K562 (cell line): ENCODE results near the gene FUBP3. TPM values are rescaled to one million over a fixed set of nuclear protein-coding genes. Genes with fewer than 3 reads are reported as not detected.

Experiments
- ATAC-seq: fragments of 200-7000 bp; cut with Tn5 transposase; 3 replicates; pipeline ENCODE4 v1.9.1; 2020; ENCODE audit warnings: moderate library complexity
- BruUV-seq: library from RNA; stranded (reverse); fragments of 400-500 nt; replicated peaks from 2 replicates; lab custom pipeline; 2021; lab: Mats Ljungman, UMichigan
- CTCF ChIA-PET: fragments of 300-600 bp; formaldehyde crosslinking; extraction: SDS; loops from one replicate; lab custom pipeline; 2021; ENCODE audit warnings: low intra/inter-chr PET ratio; lab: Yijun Ruan, JAX
- POLR2A ChIA-PET: fragments of 300-600, 350-650 bp; sonication (Branson Sonifier 250); formaldehyde crosslinking; extraction: SDS; loops from one replicate; lab custom pipeline; 2021; ENCODE audit warnings: antibody characterized with exemption, inconsistent platforms; lab: Yijun Ruan, JAX
- DNase-seq, 4 experiments: peaks; one replicate each; pipeline versions ENCODE4 v3.0.0 to v3.0.0-alpha.2; 2011 to 2018; ENCODE audit warnings: low spot score in 3 of 4, mixed read lengths in 3 of 4; ENCODE audit errors: extremely low read depth in 1 of 4
- FAIRE-seq: peaks from 2 replicates; lab custom pipeline; 2011; peaks lifted over from hg19 to GRCh38; lab: Jason Lieb, UNC
- H2AFZ ChIP-seq: 2 replicates; pipeline ENCODE4 v1.6.0; 2011; ENCODE audit warnings: low read depth, low read length, control low read depth, inconsistent platforms
- H3K27ac ChIP-seq: fragments of 200-600 bp; 3 replicates; pipeline ENCODE4 v1.8.0; 2011; ENCODE audit warnings: low read depth, mild to moderate bottlenecking, control low read depth, inconsistent platforms, low read length, moderate library complexity, mixed read lengths; ENCODE audit errors: extremely low read depth
- H3K27me3 ChIP-seq, 2 experiments: fragments of 300-600 bp in 1 of 2; 2 replicates in 1 of 2; 3 replicates in 1 of 2; pipeline versions ENCODE4 v1.6.0 to v1.8.0; 2011; ENCODE audit warnings: inconsistent platforms in 2 of 2, low read length in 2 of 2, mild to moderate bottlenecking in 1 of 2, mixed read lengths in 1 of 2, moderate library complexity in 1 of 2; ENCODE audit not compliant: control insufficient read depth in 2 of 2, insufficient read depth in 2 of 2
- H3K36me3 ChIP-seq: fragments of 300-600 bp; 3 replicates; pipeline ENCODE4 v1.8.0; 2011; ENCODE audit warnings: mild to moderate bottlenecking, low read length, inconsistent platforms; ENCODE audit not compliant: control insufficient read depth, insufficient read depth
- H3K4me1 ChIP-seq, 2 experiments: fragments of 200-600 bp in 1 of 2; replicated peaks in 1 of 2; 2 replicates in 1 of 2; 3 replicates in 1 of 2; pipeline versions ENCODE4 v1.5.1 to v1.8.0; 2011; ENCODE audit warnings: inconsistent platforms in 2 of 2, low read length in 2 of 2, mild to moderate bottlenecking in 1 of 2, mixed read lengths in 1 of 2, moderate library complexity in 1 of 2; ENCODE audit not compliant: control insufficient read depth in 2 of 2, insufficient read depth in 2 of 2
- H3K4me2 ChIP-seq: 2 replicates; pipeline ENCODE4 v1.6.1; 2011; ENCODE audit warnings: low read length, control low read depth, inconsistent platforms, mixed read lengths; ENCODE audit not compliant: insufficient read depth
- H3K4me3 ChIP-seq: fragments of 200-600 bp; sonication (generic), shearing (Covaris generic); 2 replicates; pipeline ENCODE4 v1.5.1; 2016; ENCODE audit warnings: control low read depth, inconsistent platforms
- H3K79me2 ChIP-seq: fragments of 200-600 bp; 3 replicates; pipeline ENCODE4 v1.8.0; 2011; ENCODE audit warnings: low read length, inconsistent platforms; ENCODE audit not compliant: control insufficient read depth, insufficient read depth
- H3K9ac ChIP-seq, 2 experiments: 2 replicates each; pipeline versions ENCODE4 v1.6.0 to v1.6.1; 2011; ENCODE audit warnings: low read depth in 2 of 2, low read length in 2 of 2, control low read depth in 1 of 2, inconsistent platforms in 1 of 2, mild to moderate bottlenecking in 1 of 2, mixed read lengths in 1 of 2; ENCODE audit not compliant: insufficient read depth in 1 of 2
- H3K9me1 ChIP-seq: one replicate; pipeline ENCODE4 v1.6.0; 2011; ENCODE audit warnings: inconsistent platforms, mild to moderate bottlenecking, low read length, moderate library complexity; ENCODE audit not compliant: control insufficient read depth, insufficient read depth
- H3K9me3 ChIP-seq: replicated peaks from 2 replicates; pipeline ENCODE4 v1.5.1; 2011; ENCODE audit warnings: low read depth, low read length, inconsistent platforms; ENCODE audit not compliant: control insufficient read depth, insufficient read depth
- H4K20me1 ChIP-seq: replicated peaks from 2 replicates; pipeline ENCODE4 v1.6.1; 2011; ENCODE audit warnings: low read length, inconsistent platforms, mixed read lengths; ENCODE audit not compliant: control insufficient read depth, insufficient read depth
- CEBPB ChIP-seq: fragments of 450-650 bp; IDR thresholded peaks from 2 replicates; pipeline ENCODE4 v1.6.1; 2016; ENCODE audit warnings: missing genetic modification characterization, missing compliant biosample characterization
- ELK1 ChIP-seq: sonication (generic); formaldehyde crosslinking; IDR thresholded peaks from 2 replicates; pipeline ENCODE4 v1.8.1; 2022; ENCODE audit warnings: missing genetic modification reagents
- RBM22 ChIP-seq: fragments of 200-400 bp; formaldehyde crosslinking; IDR thresholded peaks from 2 replicates; pipeline ENCODE4 v1.6.1; 2018; ENCODE audit warnings: low read length, low read depth; ENCODE audit not compliant: poor library complexity, severe bottlenecking
- WGBS: fragments of 100-300 bp; shearing (Covaris generic); methylation state at CpG from one replicate; pipeline ENCODE4 v1.1.6; 2016; ENCODE audit warnings: low coverage, mixed read lengths; ENCODE audit not compliant: insufficient coverage; ENCODE audit errors: missing lambda C conversion rate; 5-methylcytosine and 5-hydroxymethylcytosine counted together
- in situ Hi-C: fragments of 300-500 bp; cut with MboI; formaldehyde crosslinking; loops from 4 replicates; pipeline ENCODE4 v1.15.0; 2018; ENCODE audit warnings: inconsistent platforms, mixed read lengths
- intact Hi-C: fragments of 100-400 bp; cut with micrococcal nuclease; formaldehyde crosslinking; loops from 2 replicates; pipeline ENCODE4 v1.14.2; 2022
- polyA plus RNA-seq, 8 experiments: library from polyadenylated mRNA; depleted of rRNA in 4 of 8; stranded (reverse) in 5 of 8; unstranded in 3 of 8; fragments of >200 nt; fragmentation: Nextera tagmentation in 2 of 8; fragmentation: Illumina TruSeq in 1 of 8; extraction: Ambion mirVana in 2 of 8; extraction: Trizol in 1 of 8; gene quantifications; 2 replicates each; pipeline versions ENCODE4 v1.2.1 to v1.2.3, GENCODE V29; 2011 to 2014; ENCODE audit warnings: inconsistent platforms in 1 of 8, missing spikeins in 1 of 8
- total RNA-seq, 7 experiments: library from RNA; depleted of rRNA in 6 of 7; stranded (reverse); fragments of >200 nt in 6 of 7; fragmentation: Illumina TruSeq in 2 of 7; extraction: Trizol in 2 of 7; gene quantifications; 2 replicates each; pipeline versions ENCODE4 v1.2.1 to v1.2.3, GENCODE V29; 2011 to 2021; ENCODE audit warnings: low replicate concordance in 1 of 7

The FUBP3 gene
- total and polyA plus RNA-seq, 9 of the 15 experiments (the other 6 are each of a cell fraction or from before 2014, with no cell fraction given) = 3.0 to 64.0 (median 48.1) TPM

DNA sequence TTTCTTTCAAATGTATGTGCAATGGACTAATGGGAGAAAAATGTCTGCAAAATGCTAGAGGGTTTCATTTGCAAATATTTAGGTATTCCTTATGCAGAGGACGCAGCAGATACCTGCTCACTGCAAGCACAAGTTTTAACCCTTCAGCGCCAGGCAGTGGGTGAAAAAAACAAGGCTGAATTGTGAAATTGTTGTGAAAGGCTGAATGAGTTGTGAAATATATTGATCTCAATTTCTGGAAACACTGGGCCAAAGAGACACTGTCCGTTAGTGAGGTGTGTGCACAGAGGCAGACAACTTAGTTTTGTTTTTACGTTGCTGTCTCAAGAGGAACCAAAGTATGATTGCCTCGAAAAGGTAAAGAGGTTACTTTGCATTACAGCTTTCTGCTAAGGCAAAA is 18.8 kb downstream of the FUBP3 start:
- Histone ChIP-seq H3K9me3 (no peaks in the 10 kb centered on the region), H3K4me3 (no peak overlapping the region), H3K4me1 (no peaks in the 10 kb centered on the region), H3K4me2 (no peak overlapping the region), H3K9ac (no peak overlapping the region), H3K9me1 (no peaks in the 10 kb centered on the region), H3K36me3 (peaks cover 71% of the 10 kb centered on the region), H4K20me1 (peaks cover 5% of the 10 kb centered on the region; the same call in 1 of the 2 replicates), H3K27me3 (no peaks in the 10 kb centered on the region)
- ChIA-PET POLR2A (interaction anchor here (0.6 to 1.6 kb wide), 3 partner anchors 12 to 17 kb away, joined by 3 read pairs; no protein-coding TSS in a partner anchor), CTCF (no interaction called here)
- no peak for DNase-seq
- 94% methylated on average over 5 of the region's 5 CpGs for WGBS
- in situ Hi-C loops = no loop called here
- no peak for FAIRE-seq
- BruUV-seq = no TSS peak
- TF ChIP-seq CEBPB (tag) (peak; percentile 22; the same call in 1 of the 2 replicates), ELK1 (CRISPR knock-in tag) (no peak)
- TF ChIP-seq, all 486 proteins: peak for 1
- H3K27ac ChIP-seq = no peak overlapping the region
- ATAC-seq = no peak
- intact Hi-C loops = no loop called here
- H3K79me2 ChIP-seq = peaks cover 11% of the 10 kb centered on the region
- no peak overlapping the region for H2AFZ ChIP-seq

- H3K4me3 ChIP-seq = no peak overlapping the region
- intact Hi-C loops = no loop called here
- H3K79me2 ChIP-seq = peaks cover 10% of the 10 kb centered on the region; the same call in 2 of the 3 replicates
- H3K9me1 ChIP-seq = no peaks in the 10 kb centered on the region
- FAIRE-seq = no peak
- no peak overlapping the region for H3K27ac ChIP-seq
- DNase-seq = no peak
- H3K4me1 ChIP-seq = no peaks in the 10 kb centered on the region
- H3K9me3 ChIP-seq = no peaks in the 10 kb centered on the region
- in situ Hi-C loops = no loop called here
- WGBS = 100% methylated on average over 2 of the region's 2 CpGs
- TF ChIP-seq RBM22 = no peak
- ChIA-PET POLR2A (interaction anchor here (1.8 kb wide), 1 partner anchor 14 kb away, joined by 4 read pairs; no protein-coding TSS in a partner anchor), CTCF (no interaction called here)
- peak overlapping the region in 1 of 2 experiments; percentile 31; a peak in 1 of 4 replicates for H3K9ac ChIP-seq
- ATAC-seq = no peak
- H3K27me3 ChIP-seq = no peaks in the 10 kb centered on the region
- H2AFZ ChIP-seq = no peak overlapping the region
- no peak overlapping the region for H3K4me2 ChIP-seq
- peaks cover 4% of the 10 kb centered on the region; the same call in 1 of the 2 replicates for H4K20me1 ChIP-seq
- BruUV-seq = no TSS peak
- peaks cover 75% of the 10 kb centered on the region for H3K36me3 ChIP-seq
Measured at GRCh38 chr9:130599625-130600024, 20.2 kb downstream of the FUBP3 start.
